Central memory CD8-positive, alpha-beta T cell (primary cell): ENCODE data around the gene NRAS.

ENCODE experiments used
- ATAC-seq: fragments of 150-1000 bp; cut with Tn5 transposase; replicated peaks from 2 replicates; pipeline ENCODE4 v1.10.0; 2022; ENCODE audit warnings: mild to moderate bottlenecking, moderate FRiP score, moderate number of reproducible peaks; ENCODE audit not compliant: poor library complexity, severe bottlenecking; ENCODE audit errors: extremely low read depth
- DNase-seq, 2 donors: peaks; one replicate each; pipeline ENCODE4 v3.0.0; 2021; ENCODE audit warnings: low spot score in 2 of 2
- H3K27ac Mint-ChIP-seq: one replicate; pipeline ENCODE4 v1.8.0; 2022; ENCODE audit warnings: low read depth, mild to moderate bottlenecking, moderate library complexity, mixed read lengths
- H3K27me3 Mint-ChIP-seq: one replicate; pipeline ENCODE4 v1.8.0; 2022; ENCODE audit warnings: mixed read lengths
- H3K36me3 Mint-ChIP-seq: one replicate; pipeline ENCODE4 v1.8.0; 2022; ENCODE audit warnings: mild to moderate bottlenecking, moderate library complexity, mixed read lengths; ENCODE audit not compliant: insufficient read depth
- H3K4me1 Mint-ChIP-seq: one replicate; pipeline ENCODE4 v1.8.0; 2022; ENCODE audit warnings: mixed read lengths
- H3K4me3 Mint-ChIP-seq: one replicate; pipeline ENCODE4 v1.8.0; 2022; ENCODE audit warnings: mild to moderate bottlenecking, moderate library complexity, mixed read lengths
- H3K9me3 Mint-ChIP-seq: one replicate; pipeline ENCODE4 v1.8.0; 2022; ENCODE audit warnings: mixed read lengths

NRAS gene

DNA sequence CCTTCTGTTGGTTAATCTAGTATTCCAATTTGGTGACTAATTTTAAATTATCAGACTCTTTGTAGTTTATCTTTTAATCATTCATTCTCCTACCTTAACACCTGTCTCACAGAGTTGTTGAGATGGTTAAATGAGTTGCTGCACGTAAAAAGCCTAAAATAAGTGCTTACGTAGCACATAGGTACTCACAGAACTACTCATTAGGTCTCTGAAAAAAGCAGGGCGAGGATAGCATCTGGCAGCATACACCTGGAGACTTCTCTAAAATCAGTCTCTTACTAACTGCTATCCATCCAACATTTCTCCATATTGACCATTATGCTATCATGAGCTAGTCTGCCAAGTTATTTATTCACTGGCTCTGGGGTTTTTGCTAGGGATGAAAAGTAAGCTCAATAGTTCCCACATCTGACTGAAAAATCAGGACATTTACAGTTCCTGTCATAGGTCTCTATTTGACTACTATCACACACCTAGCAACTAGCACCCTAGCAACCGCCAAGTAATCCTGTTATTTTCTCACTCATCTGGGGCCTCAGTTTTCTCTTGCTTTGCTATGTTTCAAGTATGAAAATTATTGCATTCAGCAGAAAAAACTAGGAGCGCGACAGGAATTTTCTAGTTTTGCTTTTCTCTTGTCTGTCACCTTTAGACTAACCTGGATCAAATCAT is 30.0 kb upstream of the NRAS start:
- no peak overlapping the region for H3K4me3 Mint-ChIP-seq
- H3K36me3 Mint-ChIP-seq, result peaks cover 75% of the 10 kb centered on the region
- peak overlapping the region; percentile 39 for H3K27ac Mint-ChIP-seq
- no peak for DNase-seq
- no peaks in the 10 kb centered on the region for H3K27me3 Mint-ChIP-seq
- no peak for ATAC-seq
- peaks cover 75% of the 10 kb centered on the region for H3K4me1 Mint-ChIP-seq
- no peaks in the 10 kb centered on the region for H3K9me3 Mint-ChIP-seq

DNA sequence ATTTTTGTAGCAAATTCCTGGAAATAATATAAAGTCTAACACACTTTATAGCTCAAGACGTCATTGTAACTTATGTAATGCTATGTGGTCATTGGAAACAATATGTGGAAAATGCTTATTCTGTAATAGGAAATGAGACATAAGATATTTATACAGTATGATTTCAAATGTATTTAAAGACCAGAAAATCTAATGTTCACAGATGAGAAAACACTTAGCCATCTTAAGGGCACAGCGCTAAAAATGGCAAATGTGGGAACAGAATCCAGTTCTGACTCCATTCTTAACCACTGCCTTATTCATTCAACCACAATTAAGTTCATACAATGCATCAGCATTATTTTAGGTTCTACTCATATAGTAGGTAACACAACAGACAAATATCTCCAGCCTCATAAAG is 28.7 kb upstream of the NRAS start:
- peaks cover 68% of the 10 kb centered on the region for H3K4me1 Mint-ChIP-seq
- H3K36me3 Mint-ChIP-seq, result peaks cover 72% of the 10 kb centered on the region
- H3K27ac Mint-ChIP-seq, result no peak overlapping the region
- DNase-seq (no peak), ATAC-seq (no peak)
- H3K9me3 Mint-ChIP-seq, result no peaks in the 10 kb centered on the region
- no peaks in the 10 kb centered on the region for H3K27me3 Mint-ChIP-seq
- no peak overlapping the region for H3K4me3 Mint-ChIP-seq

- no peaks in the 10 kb centered on the region for H3K9me3 Mint-ChIP-seq
- H3K4me1 Mint-ChIP-seq, result peaks cover 50% of the 10 kb centered on the region
- H3K27ac Mint-ChIP-seq, result peak overlapping the region; percentile 30
- H3K36me3 Mint-ChIP-seq, result peaks cover 66% of the 10 kb centered on the region
- no peak for ATAC-seq
- no peaks in the 10 kb centered on the region for H3K27me3 Mint-ChIP-seq
- no peak for DNase-seq
- H3K4me3 Mint-ChIP-seq, result no peak overlapping the region
Observed at GRCh38 chr1:114741963-114742746, 25.6 kb upstream of the NRAS start.

GRCh38 chr1:114740331-114740730 is 23.8 kb upstream of the NRAS start:
- ATAC-seq, result no peak
- no peak for DNase-seq
- Mint-ChIP-seq H3K4me1 (peaks cover 43% of the 10 kb centered on the region), H3K36me3 (peaks cover 66% of the 10 kb centered on the region), H3K9me3 (no peaks in the 10 kb centered on the region), H3K4me3 (no peak overlapping the region), H3K27me3 (no peaks in the 10 kb centered on the region), H3K27ac (no peak overlapping the region)

- H3K27ac Mint-ChIP-seq, result no peak overlapping the region
- no peaks in the 10 kb centered on the region for H3K9me3 Mint-ChIP-seq
- no peak for ATAC-seq
- peaks cover 30% of the 10 kb centered on the region for H3K4me1 Mint-ChIP-seq
- no peaks in the 10 kb centered on the region for H3K27me3 Mint-ChIP-seq
- peaks cover 80% of the 10 kb centered on the region for H3K36me3 Mint-ChIP-seq
- H3K4me3 Mint-ChIP-seq, result no peak overlapping the region
- DNase-seq, result no peak
Observed at GRCh38 chr1:114737314-114737849, 20.8 kb upstream of the NRAS start.

- DNase-seq (no peak), ATAC-seq (no peak)
- Mint-ChIP-seq H3K27me3 (no peaks in the 10 kb centered on the region), H3K9me3 (no peaks in the 10 kb centered on the region), H3K4me3 (no peak overlapping the region), H3K27ac (peak overlapping the region; percentile 20), H3K36me3 (peaks cover 89% of the 10 kb centered on the region), H3K4me1 (peaks cover 16% of the 10 kb centered on the region)
Observed at GRCh38 chr1:114735479-114735878, 18.9 kb upstream of the NRAS start.

DNA sequence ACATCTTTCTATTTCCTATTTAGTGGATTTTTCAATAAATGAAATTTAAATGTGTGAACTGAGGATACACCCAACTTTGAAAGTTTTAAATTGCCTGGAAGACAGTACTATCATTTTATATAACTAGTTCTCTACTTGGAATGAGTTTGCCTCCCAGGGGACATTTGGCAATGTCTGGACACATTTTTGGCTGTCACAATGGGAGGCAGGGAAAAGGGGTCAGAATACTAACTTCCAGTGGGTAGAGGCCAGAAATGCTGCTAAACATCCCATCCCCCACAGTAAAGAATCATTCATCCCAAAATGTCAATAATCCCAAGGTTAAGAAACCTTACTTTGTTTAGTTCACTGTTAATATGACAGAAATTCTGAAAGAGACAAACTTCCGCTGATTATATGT is 13.2 kb upstream of the NRAS start:
- peak overlapping the region; percentile 67 for H3K27ac Mint-ChIP-seq
- DNase-seq, result no peak
- no peak for ATAC-seq
- no peaks in the 10 kb centered on the region for H3K4me1 Mint-ChIP-seq
- peaks cover 97% of the 10 kb centered on the region for H3K36me3 Mint-ChIP-seq
- no peak overlapping the region for H3K4me3 Mint-ChIP-seq
- no peaks in the 10 kb centered on the region for H3K9me3 Mint-ChIP-seq
- H3K27me3 Mint-ChIP-seq, result no peaks in the 10 kb centered on the region

DNA sequence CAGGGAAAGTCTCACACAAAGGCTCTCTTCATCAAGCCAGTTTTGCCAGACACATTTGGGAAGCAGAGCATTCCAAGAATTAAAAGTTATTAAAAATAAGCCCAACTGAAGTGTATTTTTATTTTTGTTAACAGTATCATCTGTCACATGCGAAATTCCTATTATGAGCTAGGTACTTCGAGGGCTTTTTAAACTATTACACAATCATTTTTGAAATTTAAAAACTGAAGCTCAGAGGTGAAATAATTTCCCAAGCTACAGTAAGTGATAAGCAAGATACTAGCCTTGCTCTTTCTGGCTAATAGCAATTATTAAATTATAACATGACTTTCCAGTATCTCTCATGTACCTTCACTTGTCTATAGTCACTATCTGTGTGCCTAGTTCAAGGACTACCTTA is 12.0 kb upstream of the NRAS start:
- Mint-ChIP-seq H3K9me3 (no peaks in the 10 kb centered on the region), H3K4me3 (no peak overlapping the region), H3K4me1 (no peaks in the 10 kb centered on the region), H3K36me3 (peaks cover 96% of the 10 kb centered on the region), H3K27ac (no peak overlapping the region), H3K27me3 (no peaks in the 10 kb centered on the region)
- ATAC-seq (no peak), DNase-seq (no peak)

- no peaks in the 10 kb centered on the region for H3K4me1 Mint-ChIP-seq
- no peaks in the 10 kb centered on the region for H3K9me3 Mint-ChIP-seq
- DNase-seq (no peak), ATAC-seq (no peak)
- no peak overlapping the region for H3K27ac Mint-ChIP-seq
- peaks cover 91% of the 10 kb centered on the region for H3K36me3 Mint-ChIP-seq
- no peaks in the 10 kb centered on the region for H3K27me3 Mint-ChIP-seq
- H3K4me3 Mint-ChIP-seq, result no peak overlapping the region
Observed at GRCh38 chr1:114725230-114725629, 8.7 kb upstream of the NRAS start.

DNA sequence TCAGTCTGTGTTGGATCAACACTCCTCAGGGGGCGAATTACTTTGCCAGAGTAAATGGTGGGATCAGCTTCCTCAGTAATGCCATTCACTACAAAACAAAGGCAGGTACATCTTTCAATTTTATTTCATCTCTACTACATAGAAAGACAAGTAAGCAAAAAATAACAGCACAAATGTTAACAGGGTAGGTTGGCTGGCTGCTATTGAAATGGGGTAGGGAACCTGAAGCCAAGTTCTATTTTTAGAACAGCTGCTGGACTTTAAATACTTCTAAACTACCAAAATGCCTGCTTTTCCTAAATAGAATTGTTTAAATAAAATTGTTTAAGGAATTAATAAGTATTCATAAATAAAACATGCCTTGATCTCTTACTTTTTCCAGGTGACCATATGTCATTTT is 7.3 kb upstream of the NRAS start:
- Mint-ChIP-seq H3K9me3 (no peaks in the 10 kb centered on the region), H3K27ac (peak overlapping the region; percentile 44), H3K4me1 (no peaks in the 10 kb centered on the region)

DNA sequence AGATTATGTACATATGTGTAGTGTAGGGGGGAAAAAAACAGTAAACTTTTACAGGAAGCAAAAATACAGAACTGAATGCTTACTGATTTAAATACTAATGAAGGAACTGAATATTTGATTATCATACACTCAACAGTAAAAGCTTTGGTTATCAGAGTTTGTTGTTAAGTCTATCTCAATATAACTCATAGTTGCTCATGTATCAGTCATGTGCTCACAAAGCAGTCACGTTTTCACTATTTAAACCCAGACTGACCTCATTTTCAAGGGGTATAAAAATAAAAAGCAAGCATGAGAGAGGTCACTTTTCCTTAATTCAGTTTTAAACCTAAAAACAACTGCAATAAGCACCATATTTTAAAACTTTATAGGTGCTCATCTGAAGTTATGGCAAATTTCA is 6.9 kb upstream of the NRAS start:
- ATAC-seq, result no peak
- H3K27me3 Mint-ChIP-seq, result no peaks in the 10 kb centered on the region
- no peak for DNase-seq

More for the DNA sequence above, 7.3 kb upstream of the NRAS start:
- ATAC-seq (no peak), DNase-seq (no peak)
- H3K4me3 Mint-ChIP-seq, result no peak overlapping the region
- peaks cover 90% of the 10 kb centered on the region for H3K36me3 Mint-ChIP-seq
- H3K27me3 Mint-ChIP-seq, result no peaks in the 10 kb centered on the region

GRCh38 chr1:114720492-114720891 is 3.9 kb upstream of the NRAS start:
- Mint-ChIP-seq H3K4me1 (peaks cover 14% of the 10 kb centered on the region), H3K9me3 (no peaks in the 10 kb centered on the region), H3K27me3 (no peaks in the 10 kb centered on the region), H3K4me3 (no peak overlapping the region), H3K27ac (no peak overlapping the region), H3K36me3 (peaks cover 81% of the 10 kb centered on the region)
- ATAC-seq, result no peak
- no peak for DNase-seq

More for the DNA sequence above, 6.9 kb upstream of the NRAS start:
- no peak overlapping the region for H3K4me3 Mint-ChIP-seq
- no peaks in the 10 kb centered on the region for H3K4me1 Mint-ChIP-seq
- no peaks in the 10 kb centered on the region for H3K9me3 Mint-ChIP-seq
- peak overlapping the region; percentile 44 for H3K27ac Mint-ChIP-seq
- H3K36me3 Mint-ChIP-seq, result peaks cover 92% of the 10 kb centered on the region

- Mint-ChIP-seq H3K27ac (peak overlapping the region; percentile 55), H3K36me3 (peaks cover 71% of the 10 kb centered on the region), H3K27me3 (no peaks in the 10 kb centered on the region), H3K9me3 (no peaks in the 10 kb centered on the region), H3K4me1 (peaks cover 14% of the 10 kb centered on the region), H3K4me3 (no peak overlapping the region)
- ATAC-seq (no peak), DNase-seq (no peak)
Observed at GRCh38 chr1:114719424-114719787, 2.8 kb upstream of the NRAS start.
